Embryonic facial prominence (tissue), 1 donor: ENCODE data around the gene GBGT1.

Source experiments
- DNase-seq: peaks from one replicate; pipeline ENCODE4 v3.0.0-alpha.2; 2016; ENCODE audit errors: extremely low spot score

Gene GBGT1

GRCh38 chr9:133113949-133114885 lies 49.5 kb downstream of the GBGT1 start:
- DNase-seq = no peak

GRCh38 chr9:133113163-133113948 lies 50.4 kb downstream of the GBGT1 start:
- no peak for DNase-seq

- no peak for DNase-seq
Observed at GRCh38 chr9:133112663-133113026, 51.1 kb downstream of the GBGT1 start.

GRCh38 chr9:133111808-133112662 lies 51.7 kb downstream of the GBGT1 start:
- DNase-seq = no peak

- no peak for DNase-seq
Observed at GRCh38 chr9:133109931-133110650, 53.6 kb downstream of the GBGT1 start.

- DNase-seq = no peak
Observed at GRCh38 chr9:133108794-133109641, 54.7 kb downstream of the GBGT1 start.

- DNase-seq = no peak
Observed at GRCh38 chr9:133107961-133108793, 55.5 kb downstream of the GBGT1 start.

GRCh38 chr9:133107245-133107722 lies 56.4 kb downstream of the GBGT1 start:
- DNase-seq = no peak

GRCh38 chr9:133106511-133107244 lies 57.0 kb downstream of the GBGT1 start:
- DNase-seq = no peak

GRCh38 chr9:133105461-133105770 lies 58.3 kb downstream of the GBGT1 start:
- no peak for DNase-seq

GRCh38 chr9:133104718-133105460 lies 58.8 kb downstream of the GBGT1 start:
- no peak for DNase-seq

- DNase-seq = no peak
Observed at GRCh38 chr9:133103987-133104505, 59.7 kb downstream of the GBGT1 start.

- no peak for DNase-seq
Observed at GRCh38 chr9:133103183-133103986, 60.3 kb downstream of the GBGT1 start.
